Large intestine (tissue), 3 donors: ENCODE results near the gene ODF2. TPM values are rescaled to one million over a fixed set of nuclear protein-coding genes. Genes with fewer than 3 reads are reported as not detected.
"Not testable (repeated sequence)": the region's sequence is repeated elsewhere in the genome, so short reads cannot be mapped to it uniquely, and the experiment has no call there.

Source experiments
- DNase-seq, 2 donors: peaks; one replicate each; pipeline versions ENCODE4 v3.0.0 to v3.0.0-alpha.2; 2013
- H3K27ac ChIP-seq: one replicate; pipeline ENCODE4 v1.5.1; 2013; ENCODE audit warnings: low read length
- H3K27me3 ChIP-seq: 2 replicates; pipeline ENCODE4 v1.6.1; 2013; ENCODE audit warnings: low read length; ENCODE audit not compliant: control insufficient read depth, insufficient read depth
- H3K36me3 ChIP-seq: 2 replicates; pipeline ENCODE4 v1.6.1; 2013; ENCODE audit warnings: low read length; ENCODE audit not compliant: control insufficient read depth, insufficient read depth
- H3K4me1 ChIP-seq: one replicate; pipeline ENCODE4 v1.6.1; 2013; ENCODE audit warnings: low read length; ENCODE audit not compliant: control insufficient read depth, insufficient read depth
- H3K4me3 ChIP-seq: one replicate; pipeline ENCODE4 v1.5.1; 2013; ENCODE audit warnings: low read length
- H3K9me3 ChIP-seq: one replicate; pipeline ENCODE4 v1.6.1; 2013; ENCODE audit warnings: mild to moderate bottlenecking, low read depth, low read length, moderate library complexity; ENCODE audit not compliant: control insufficient read depth
- WGBS: methylation state at CpG from one replicate; pipeline ENCODE4 v1.1.5; 2013; ENCODE audit warnings: low lambda C conversion rate; ENCODE audit not compliant: insufficient coverage; 5-methylcytosine and 5-hydroxymethylcytosine counted together
- polyA plus RNA-seq: library from polyadenylated mRNA; unstranded; fragments of 120-200 nt; gene quantifications from one replicate; pipeline ENCODE4 v1.2.1, GENCODE V29; 2013

The ODF2 gene
- polyA plus RNA-seq, 1 donor = 27.1 TPM

GRCh38 chr9:128415281-128415680 lies 40.5 kb upstream of the ODF2 start:
- H3K9me3 ChIP-seq = no peaks in the 10 kb centered on the region
- H3K27ac ChIP-seq = no peak overlapping the region
- no peak overlapping the region for H3K4me3 ChIP-seq
- H3K27me3 ChIP-seq = peaks cover 27% of the 10 kb centered on the region
- WGBS = no CpG with 5 or more reads among the region's 2 CpGs
- H3K4me1 ChIP-seq = peaks cover 28% of the 10 kb centered on the region
- peak; percentile 60 to 84 for DNase-seq
- H3K36me3 ChIP-seq = no peaks in the 10 kb centered on the region

GRCh38 chr9:128416014-128416413 lies 39.8 kb upstream of the ODF2 start:
- DNase-seq = peak in 1 of 2 donors; percentile 38
- no CpG with 5 or more reads among the region's 6 CpGs for WGBS
- peaks cover 27% of the 10 kb centered on the region for H3K27me3 ChIP-seq

GRCh38 chr9:128416432-128417019 lies 39.3 kb upstream of the ODF2 start:
- Histone ChIP-seq H3K36me3 (no peaks in the 10 kb centered on the region), H3K27ac (no peak overlapping the region), H3K27me3 (peaks cover 27% of the 10 kb centered on the region), H3K9me3 (no peaks in the 10 kb centered on the region), H3K4me3 (no peak overlapping the region), H3K4me1 (peaks cover 33% of the 10 kb centered on the region)
- no CpG with 5 or more reads among the region's 6 CpGs for WGBS
- DNase-seq = no peak

More at GRCh38 chr9:128416014-128416413, 39.8 kb upstream of the ODF2 start:
- H3K4me3 ChIP-seq = no peak overlapping the region
- no peaks in the 10 kb centered on the region for H3K9me3 ChIP-seq
- H3K36me3 ChIP-seq = no peaks in the 10 kb centered on the region
- no peak overlapping the region for H3K27ac ChIP-seq
- H3K4me1 ChIP-seq = peaks cover 30% of the 10 kb centered on the region

- no CpG with 5 or more reads among the region's 28 CpGs for WGBS
- Histone ChIP-seq H3K4me1 (peaks cover 33% of the 10 kb centered on the region), H3K9me3 (no peaks in the 10 kb centered on the region), H3K4me3 (peak overlapping the region; percentile 54), H3K36me3 (no peaks in the 10 kb centered on the region), H3K27me3 (peaks cover 23% of the 10 kb centered on the region), H3K27ac (no peak overlapping the region)
- DNase-seq = peak; percentile 40 to 48
Observed at GRCh38 chr9:128419061-128419925, 36.5 kb upstream of the ODF2 start.

- no peaks in the 10 kb centered on the region for H3K36me3 ChIP-seq
- no peak overlapping the region for H3K27ac ChIP-seq
- peak overlapping the region; percentile 54 for H3K4me3 ChIP-seq
- no CpG with 5 or more reads among the region's 59 CpGs for WGBS
- peaks cover 22% of the 10 kb centered on the region for H3K27me3 ChIP-seq
- H3K4me1 ChIP-seq = peaks cover 29% of the 10 kb centered on the region
- no peaks in the 10 kb centered on the region for H3K9me3 ChIP-seq
- peak; percentile 68 to 74 for DNase-seq
Observed at GRCh38 chr9:128420060-128420650, 35.7 kb upstream of the ODF2 start.

DNA sequence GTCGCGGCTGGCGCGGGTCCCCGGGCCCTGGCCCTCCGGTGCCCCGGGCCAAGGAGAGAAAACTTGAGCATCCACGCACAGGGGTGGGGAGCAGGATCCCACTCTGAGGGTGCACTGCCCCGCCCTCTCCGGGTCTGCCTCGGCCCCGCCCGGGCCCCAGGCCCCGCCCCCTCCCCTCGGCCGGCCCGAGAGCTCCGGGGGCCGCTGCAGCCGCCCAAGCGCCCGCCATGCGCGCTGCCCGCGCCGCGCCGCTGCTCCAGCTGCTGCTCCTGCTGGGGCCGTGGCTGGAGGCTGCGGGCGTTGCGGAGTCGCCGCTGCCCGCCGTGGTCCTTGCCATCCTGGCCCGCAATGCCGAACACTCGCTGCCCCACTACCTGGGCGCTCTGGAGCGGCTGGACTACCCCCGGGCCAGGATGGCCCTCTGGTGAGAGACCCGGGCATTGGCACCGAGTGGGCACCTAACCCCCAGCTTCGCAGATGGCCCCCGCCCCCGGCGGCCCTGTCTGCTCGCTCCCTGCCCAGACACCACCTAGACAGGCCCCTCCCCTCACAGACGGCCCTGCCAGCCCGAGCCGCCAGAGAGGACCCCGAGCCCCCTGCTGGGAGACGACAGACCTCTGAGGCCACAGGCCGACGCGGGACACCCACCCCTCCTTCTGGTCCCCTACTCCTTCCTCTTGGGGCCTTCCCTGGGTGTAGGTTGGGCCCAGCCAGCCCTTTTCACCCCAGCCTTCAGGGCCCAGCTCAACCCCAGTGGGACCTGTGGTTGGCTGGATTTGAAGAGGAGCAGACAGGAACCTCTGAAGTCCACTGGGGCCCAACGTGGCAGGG lies 34.9 kb upstream of the ODF2 start, which contains the start of gene CERCAM:
Gene CERCAM, plus strand, starts transcription at position 207 of the 831 bp plus-strand sequence. Its CDS starts 21 bp downstream, at position 228.
- H3K27ac ChIP-seq = no peak within 1 kb of the TSS
- peaks cover 24% of the 10 kb centered on the region for H3K4me1 ChIP-seq
- WGBS = no CpG with 5 or more reads among the region's 59 CpGs
- no peaks in the 10 kb centered on the region for H3K36me3 ChIP-seq
- H3K4me3 ChIP-seq = peak within 1 kb of the TSS; percentile 60
- no peaks in the 10 kb centered on the region for H3K9me3 ChIP-seq
- peaks cover 21% of the 10 kb centered on the region for H3K27me3 ChIP-seq
- peak; percentile 16 to 54 for DNase-seq

GRCh38 chr9:128421482-128421996 lies 34.3 kb upstream of the ODF2 start:
- no peak for DNase-seq
- H3K4me3 ChIP-seq = peak overlapping the region; percentile 60
- H3K9me3 ChIP-seq = no peaks in the 10 kb centered on the region
- WGBS = no CpG with 5 or more reads among the region's 11 CpGs
- peaks cover 19% of the 10 kb centered on the region for H3K4me1 ChIP-seq
- H3K36me3 ChIP-seq = no peaks in the 10 kb centered on the region
- peaks cover 19% of the 10 kb centered on the region for H3K27me3 ChIP-seq
- H3K27ac ChIP-seq = no peak overlapping the region

GRCh38 chr9:128422022-128422782 lies 33.6 kb upstream of the ODF2 start:
- not testable (repeated sequence) for H3K4me3 ChIP-seq, H3K36me3 ChIP-seq, H3K9me3 ChIP-seq, DNase-seq, H3K27ac ChIP-seq
- Histone ChIP-seq H3K4me1 (peaks cover 19% of the 10 kb centered on the region), H3K27me3 (peaks cover 19% of the 10 kb centered on the region)
- no CpG with 5 or more reads among the region's 13 CpGs for WGBS

GRCh38 chr9:128422783-128423150 lies 33.0 kb upstream of the ODF2 start:
- no peak overlapping the region for H3K27ac ChIP-seq
- peaks cover 16% of the 10 kb centered on the region for H3K27me3 ChIP-seq
- H3K4me1 ChIP-seq = peaks cover 19% of the 10 kb centered on the region
- no peaks in the 10 kb centered on the region for H3K9me3 ChIP-seq
- H3K36me3 ChIP-seq = no peaks in the 10 kb centered on the region
- no CpG with 5 or more reads among the region's 5 CpGs for WGBS
- no peak for DNase-seq
- H3K4me3 ChIP-seq = no peak overlapping the region
